Lower leg skin (tissue), 3 donors: ENCODE data around the gene RELT.

Experiments
- POLR2A ChIP-seq, 2 donors: fragments of 450-650 bp; IDR thresholded peaks; one replicate each; pipeline ENCODE4 v1.6.1; 2016 to 2017; ENCODE audit warnings: antibody characterized with exemption in 2 of 2, mild to moderate bottlenecking in 1 of 2, moderate library complexity in 1 of 2
- TF ChIP-seq, protein P1 (sequence below), 3 donors: fragments of 450-650 bp; IDR thresholded peaks; one replicate each; pipeline ENCODE4 v1.5.1; 2016; ENCODE audit warnings: antibody characterized with exemption in 3 of 3, mild to moderate bottlenecking in 3 of 3, moderate library complexity in 2 of 3

DNA sequence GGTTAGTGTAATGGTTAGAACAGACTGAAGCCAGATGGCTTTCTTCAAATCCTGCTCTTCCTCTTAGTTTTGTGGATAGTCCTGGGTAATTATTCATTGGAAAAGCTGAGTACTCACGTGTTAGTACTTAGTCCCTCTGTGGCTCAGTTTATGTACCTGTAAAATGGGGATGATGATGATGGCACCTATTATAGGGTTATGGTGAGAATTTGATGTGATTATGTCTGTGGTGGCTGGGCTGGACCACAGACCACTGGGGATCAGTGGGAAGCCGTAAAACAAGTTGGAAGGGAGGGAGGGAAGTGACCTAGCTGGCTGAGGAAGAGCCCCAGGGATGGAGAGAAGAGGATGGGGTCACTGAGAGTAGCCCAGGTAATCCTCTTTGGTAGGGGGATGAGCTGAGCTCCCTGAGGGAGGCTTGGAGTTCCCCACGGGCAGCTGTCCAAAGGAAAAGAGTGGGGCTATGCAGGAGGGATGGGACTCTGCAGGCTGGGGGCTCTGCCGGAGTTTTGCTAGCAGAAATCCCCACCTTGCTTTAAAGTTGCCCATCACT lies 48.3 kb upstream of the RELT start:
- TF ChIP-seq, protein P1, sequence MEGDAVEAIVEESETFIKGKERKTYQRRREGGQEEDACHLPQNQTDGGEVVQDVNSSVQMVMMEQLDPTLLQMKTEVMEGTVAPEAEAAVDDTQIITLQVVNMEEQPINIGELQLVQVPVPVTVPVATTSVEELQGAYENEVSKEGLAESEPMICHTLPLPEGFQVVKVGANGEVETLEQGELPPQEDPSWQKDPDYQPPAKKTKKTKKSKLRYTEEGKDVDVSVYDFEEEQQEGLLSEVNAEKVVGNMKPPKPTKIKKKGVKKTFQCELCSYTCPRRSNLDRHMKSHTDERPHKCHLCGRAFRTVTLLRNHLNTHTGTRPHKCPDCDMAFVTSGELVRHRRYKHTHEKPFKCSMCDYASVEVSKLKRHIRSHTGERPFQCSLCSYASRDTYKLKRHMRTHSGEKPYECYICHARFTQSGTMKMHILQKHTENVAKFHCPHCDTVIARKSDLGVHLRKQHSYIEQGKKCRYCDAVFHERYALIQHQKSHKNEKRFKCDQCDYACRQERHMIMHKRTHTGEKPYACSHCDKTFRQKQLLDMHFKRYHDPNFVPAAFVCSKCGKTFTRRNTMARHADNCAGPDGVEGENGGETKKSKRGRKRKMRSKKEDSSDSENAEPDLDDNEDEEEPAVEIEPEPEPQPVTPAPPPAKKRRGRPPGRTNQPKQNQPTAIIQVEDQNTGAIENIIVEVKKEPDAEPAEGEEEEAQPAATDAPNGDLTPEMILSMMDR (IDR thresholded peaks at IDR 0.05): no peak
- TF ChIP-seq POLR2A (IDR thresholded peaks at IDR 0.05): no peak
